ENCODE measurements around the gene DLG2.

The DLG2 gene

GRCh38 chr11:84524422-84525051, 1102.6 kb downstream of the DLG2 start:
- Histone ChIP-seq H3K4me3 (ENCODE audit: low read length) (no peak overlapping the region), H3K36me3 (ENCODE audit: insufficient read depth, low read length) (no peaks in the 10 kb centered on the region), H2AFZ (ENCODE audit: low read depth, low read length) (no peak overlapping the region), H3K9me3 (ENCODE audit: low read length) (no peaks in the 10 kb centered on the region), H3K27me3 (ENCODE audit: insufficient read depth, low read length) (no peaks in the 10 kb centered on the region), H3K4me1 (ENCODE audit: insufficient read depth, low read length) (no peaks in the 10 kb centered on the region)

GRCh38 chr11:84522331-84522730, 1104.8 kb downstream of the DLG2 start:
- no peaks in the 10 kb centered on the region for H3K27me3 ChIP-seq (ENCODE audit: insufficient read depth, low read length)
- H3K4me1 ChIP-seq (ENCODE audit: insufficient read depth, low read length), result no peaks in the 10 kb centered on the region
- no peak overlapping the region for H2AFZ ChIP-seq (ENCODE audit: low read depth, low read length)
- H3K4me3 ChIP-seq (ENCODE audit: low read length), result no peak overlapping the region
- no peaks in the 10 kb centered on the region for H3K36me3 ChIP-seq (ENCODE audit: insufficient read depth, low read length)
- no peaks in the 10 kb centered on the region for H3K9me3 ChIP-seq (ENCODE audit: low read length)

- Histone ChIP-seq H3K4me3 (ENCODE audit: low read length) (no peak overlapping the region), H3K36me3 (ENCODE audit: insufficient read depth, low read length) (no peaks in the 10 kb centered on the region), H2AFZ (ENCODE audit: low read depth, low read length) (no peak overlapping the region), H3K27me3 (ENCODE audit: insufficient read depth, low read length) (no peaks in the 10 kb centered on the region), H3K4me1 (ENCODE audit: insufficient read depth, low read length) (no peaks in the 10 kb centered on the region), H3K9me3 (ENCODE audit: low read length) (no peaks in the 10 kb centered on the region)
These were observed 1108.4 kb downstream of the DLG2 start for GRCh38 chr11:84518631-84519183.

GRCh38 chr11:84514436-84514835, 1112.7 kb downstream of the DLG2 start:
- H3K27me3 ChIP-seq (ENCODE audit: insufficient read depth, low read length), result no peaks in the 10 kb centered on the region
- no peaks in the 10 kb centered on the region for H3K36me3 ChIP-seq (ENCODE audit: insufficient read depth, low read length)
- no peaks in the 10 kb centered on the region for H3K9me3 ChIP-seq (ENCODE audit: low read length)
- no peak overlapping the region for H3K4me3 ChIP-seq (ENCODE audit: low read length)
- H3K4me1 ChIP-seq (ENCODE audit: insufficient read depth, low read length), result no peaks in the 10 kb centered on the region
- no peak overlapping the region for H2AFZ ChIP-seq (ENCODE audit: low read depth, low read length)

GRCh38 chr11:84503503-84503902, 1123.6 kb downstream of the DLG2 start:
- no peaks in the 10 kb centered on the region for H3K4me1 ChIP-seq (ENCODE audit: insufficient read depth, low read length)
- no peaks in the 10 kb centered on the region for H3K36me3 ChIP-seq (ENCODE audit: insufficient read depth, low read length)
- H3K9me3 ChIP-seq (ENCODE audit: low read length), result no peaks in the 10 kb centered on the region
- no peaks in the 10 kb centered on the region for H3K27me3 ChIP-seq (ENCODE audit: insufficient read depth, low read length)
- H2AFZ ChIP-seq (ENCODE audit: low read depth, low read length), result no peak overlapping the region
- no peak overlapping the region for H3K4me3 ChIP-seq (ENCODE audit: low read length)

GRCh38 chr11:84501750-84502149, 1125.4 kb downstream of the DLG2 start:
- Histone ChIP-seq H3K4me1 (ENCODE audit: insufficient read depth, low read length) (no peaks in the 10 kb centered on the region), H3K4me3 (ENCODE audit: low read length) (no peak overlapping the region), H3K36me3 (ENCODE audit: insufficient read depth, low read length) (no peaks in the 10 kb centered on the region), H2AFZ (ENCODE audit: low read depth, low read length) (no peak overlapping the region), H3K27me3 (ENCODE audit: insufficient read depth, low read length) (no peaks in the 10 kb centered on the region), H3K9me3 (ENCODE audit: low read length) (no peaks in the 10 kb centered on the region)

- Histone ChIP-seq H3K4me3 (ENCODE audit: low read length) (no peak overlapping the region), H3K36me3 (ENCODE audit: insufficient read depth, low read length) (no peaks in the 10 kb centered on the region), H2AFZ (ENCODE audit: low read depth, low read length) (no peak overlapping the region), H3K27me3 (ENCODE audit: insufficient read depth, low read length) (no peaks in the 10 kb centered on the region), H3K9me3 (ENCODE audit: low read length) (no peaks in the 10 kb centered on the region), H3K4me1 (ENCODE audit: insufficient read depth, low read length) (no peaks in the 10 kb centered on the region)
These were observed 1129.1 kb downstream of the DLG2 start for GRCh38 chr11:84497981-84498411.

- Histone ChIP-seq H3K4me1 (ENCODE audit: insufficient read depth, low read length) (no peaks in the 10 kb centered on the region), H3K36me3 (ENCODE audit: insufficient read depth, low read length) (no peaks in the 10 kb centered on the region), H3K27me3 (ENCODE audit: insufficient read depth, low read length) (no peaks in the 10 kb centered on the region), H2AFZ (ENCODE audit: low read depth, low read length) (no peak overlapping the region), H3K4me3 (ENCODE audit: low read length) (no peak overlapping the region), H3K9me3 (ENCODE audit: low read length) (no peaks in the 10 kb centered on the region)
These were observed 1130.0 kb downstream of the DLG2 start for GRCh38 chr11:84497181-84497580.

- H3K9me3 ChIP-seq (ENCODE audit: low read length), result no peaks in the 10 kb centered on the region
- no peak overlapping the region for H3K4me3 ChIP-seq (ENCODE audit: low read length)
- H3K36me3 ChIP-seq (ENCODE audit: insufficient read depth, low read length), result no peaks in the 10 kb centered on the region
- no peaks in the 10 kb centered on the region for H3K4me1 ChIP-seq (ENCODE audit: insufficient read depth, low read length)
- no peaks in the 10 kb centered on the region for H3K27me3 ChIP-seq (ENCODE audit: insufficient read depth, low read length)
- H2AFZ ChIP-seq (ENCODE audit: low read depth, low read length), result no peak overlapping the region
These were observed 1131.0 kb downstream of the DLG2 start for GRCh38 chr11:84496122-84496521.

- H3K27me3 ChIP-seq (ENCODE audit: insufficient read depth, low read length), result no peaks in the 10 kb centered on the region
- no peaks in the 10 kb centered on the region for H3K4me1 ChIP-seq (ENCODE audit: insufficient read depth, low read length)
- H3K4me3 ChIP-seq (ENCODE audit: low read length), result no peak overlapping the region
- H3K9me3 ChIP-seq (ENCODE audit: low read length), result no peaks in the 10 kb centered on the region
- H3K36me3 ChIP-seq (ENCODE audit: insufficient read depth, low read length), result no peaks in the 10 kb centered on the region
- H2AFZ ChIP-seq (ENCODE audit: low read depth, low read length), result no peak overlapping the region
These were observed 1147.0 kb downstream of the DLG2 start for GRCh38 chr11:84480131-84480530.

GRCh38 chr11:84476581-84476980, 1150.6 kb downstream of the DLG2 start:
- no peak overlapping the region for H2AFZ ChIP-seq (ENCODE audit: low read depth, low read length)
- no peaks in the 10 kb centered on the region for H3K27me3 ChIP-seq (ENCODE audit: insufficient read depth, low read length)
- H3K36me3 ChIP-seq (ENCODE audit: insufficient read depth, low read length), result no peaks in the 10 kb centered on the region
- H3K4me1 ChIP-seq (ENCODE audit: insufficient read depth, low read length), result no peaks in the 10 kb centered on the region
- no peaks in the 10 kb centered on the region for H3K9me3 ChIP-seq (ENCODE audit: low read length)
- no peak overlapping the region for H3K4me3 ChIP-seq (ENCODE audit: low read length)

GRCh38 chr11:84471501-84471900, 1155.6 kb downstream of the DLG2 start:
- no peak overlapping the region for H3K4me3 ChIP-seq (ENCODE audit: low read length)
- H3K36me3 ChIP-seq (ENCODE audit: insufficient read depth, low read length), result no peaks in the 10 kb centered on the region
- H3K27me3 ChIP-seq (ENCODE audit: insufficient read depth, low read length), result no peaks in the 10 kb centered on the region
- no peak overlapping the region for H2AFZ ChIP-seq (ENCODE audit: low read depth, low read length)
- no peaks in the 10 kb centered on the region for H3K9me3 ChIP-seq (ENCODE audit: low read length)
- H3K4me1 ChIP-seq (ENCODE audit: insufficient read depth, low read length), result no peaks in the 10 kb centered on the region

GRCh38 chr11:84468235-84468634, 1158.9 kb downstream of the DLG2 start:
- Histone ChIP-seq H3K4me1 (ENCODE audit: insufficient read depth, low read length) (no peaks in the 10 kb centered on the region), H2AFZ (ENCODE audit: low read depth, low read length) (no peak overlapping the region), H3K27me3 (ENCODE audit: insufficient read depth, low read length) (peaks cover 3% of the 10 kb centered on the region), H3K36me3 (ENCODE audit: insufficient read depth, low read length) (no peaks in the 10 kb centered on the region), H3K4me3 (ENCODE audit: low read length) (no peak overlapping the region), H3K9me3 (ENCODE audit: low read length) (no peaks in the 10 kb centered on the region)

- H3K9me3 ChIP-seq (ENCODE audit: low read length), result no peaks in the 10 kb centered on the region
- no peaks in the 10 kb centered on the region for H3K36me3 ChIP-seq (ENCODE audit: insufficient read depth, low read length)
- no peak overlapping the region for H3K4me3 ChIP-seq (ENCODE audit: low read length)
- peaks cover 3% of the 10 kb centered on the region for H3K27me3 ChIP-seq (ENCODE audit: insufficient read depth, low read length)
- no peaks in the 10 kb centered on the region for H3K4me1 ChIP-seq (ENCODE audit: insufficient read depth, low read length)
- no peak overlapping the region for H2AFZ ChIP-seq (ENCODE audit: low read depth, low read length)
These were observed 1162.1 kb downstream of the DLG2 start for GRCh38 chr11:84465040-84465439.

Measured in neuron (in vitro differentiated cells).